OCI-LY3 (cell line): ENCODE measurements around the gene OR8D4.

Experiments
- EZH2phosphoT487 ChIP-seq: fragments of 200-600 bp; shearing (Covaris generic); IDR thresholded peaks from 2 replicates; pipeline ENCODE4 v1.6.1; 2018; ENCODE audit warnings: antibody characterized with exemption, mixed run types, low read depth
- TF ChIP-seq, protein P1 (sequence below): fragments of 200-600, 300-600 bp; sonication (generic); IDR thresholded peaks from 2 replicates; pipeline ENCODE4 v1.5.1; 2014; ENCODE audit warnings: antibody characterized with exemption, low read length, low read depth

DNA sequence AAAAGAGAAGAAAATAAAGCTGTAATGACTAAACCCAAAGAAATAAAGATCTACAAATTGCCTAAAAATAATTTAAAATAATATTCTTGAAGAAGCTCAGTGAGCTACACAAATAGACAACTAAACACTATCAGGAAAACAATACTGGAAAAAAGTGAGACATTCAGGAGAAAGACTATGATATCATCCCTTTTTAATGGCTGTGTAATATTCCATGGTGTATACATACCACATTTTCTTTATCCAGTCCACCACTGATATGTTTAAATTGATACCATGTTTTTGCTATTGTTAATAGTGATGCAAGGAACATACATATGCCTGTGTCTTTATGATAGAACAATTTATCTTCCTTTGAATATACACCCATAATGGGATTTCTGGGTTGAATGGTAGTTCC is 54.8 kb downstream of the OR8D4 start:
- TF ChIP-seq, protein P1, sequence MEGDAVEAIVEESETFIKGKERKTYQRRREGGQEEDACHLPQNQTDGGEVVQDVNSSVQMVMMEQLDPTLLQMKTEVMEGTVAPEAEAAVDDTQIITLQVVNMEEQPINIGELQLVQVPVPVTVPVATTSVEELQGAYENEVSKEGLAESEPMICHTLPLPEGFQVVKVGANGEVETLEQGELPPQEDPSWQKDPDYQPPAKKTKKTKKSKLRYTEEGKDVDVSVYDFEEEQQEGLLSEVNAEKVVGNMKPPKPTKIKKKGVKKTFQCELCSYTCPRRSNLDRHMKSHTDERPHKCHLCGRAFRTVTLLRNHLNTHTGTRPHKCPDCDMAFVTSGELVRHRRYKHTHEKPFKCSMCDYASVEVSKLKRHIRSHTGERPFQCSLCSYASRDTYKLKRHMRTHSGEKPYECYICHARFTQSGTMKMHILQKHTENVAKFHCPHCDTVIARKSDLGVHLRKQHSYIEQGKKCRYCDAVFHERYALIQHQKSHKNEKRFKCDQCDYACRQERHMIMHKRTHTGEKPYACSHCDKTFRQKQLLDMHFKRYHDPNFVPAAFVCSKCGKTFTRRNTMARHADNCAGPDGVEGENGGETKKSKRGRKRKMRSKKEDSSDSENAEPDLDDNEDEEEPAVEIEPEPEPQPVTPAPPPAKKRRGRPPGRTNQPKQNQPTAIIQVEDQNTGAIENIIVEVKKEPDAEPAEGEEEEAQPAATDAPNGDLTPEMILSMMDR, result no peak
- no peak for TF ChIP-seq EZH2phosphoT487
